IMR-90 (cell line): ENCODE data around the gene DYNLRB1. TPM values are rescaled to one million over a fixed set of nuclear protein-coding genes. Genes with fewer than 3 reads are reported as not detected.

Experiments
- ATAC-seq: fragments of 200-7000 bp; cut with Tn5 transposase; 2 replicates; pipeline ENCODE4 v1.9.1; 2020; ENCODE audit warnings: low read depth, mild to moderate bottlenecking, moderate library complexity
- BruUV-seq: library from RNA; stranded (reverse); fragments of 400-500 nt; replicated peaks from 2 replicates; lab custom pipeline; 2021; lab: Mats Ljungman, UMichigan
- CTCF ChIA-PET: fragments of 300-600 bp; formaldehyde crosslinking; extraction: SDS; loops from one replicate; lab custom pipeline; 2021; ENCODE audit warnings: antibody characterized with exemption; lab: Yijun Ruan, JAX
- POLR2A ChIA-PET: fragments of 300-600 bp; sonication (Branson Sonifier 250); formaldehyde crosslinking; loops from one replicate; lab custom pipeline; 2022; ENCODE audit warnings: antibody characterized with exemption; ENCODE audit not compliant: unreplicated experiment; lab: Charles Lee
- DNase-seq: peaks from one replicate; pipeline ENCODE4 v3.0.0; 2013
- H2AFZ ChIP-seq: replicated peaks from 2 replicates; pipeline ENCODE3; 2013; ENCODE audit warnings: low read length, mild to moderate bottlenecking; ENCODE audit not compliant: poor library complexity
- H2AK5ac ChIP-seq: 2 replicates; pipeline ENCODE4 v1.6.1; 2013; ENCODE audit warnings: low read depth, low read length, inconsistent platforms
- H2AK9ac ChIP-seq: replicated peaks from 2 replicates; pipeline ENCODE3; 2013; ENCODE audit warnings: mild to moderate bottlenecking, low read depth, low read length, moderate library complexity; ENCODE audit not compliant: poor library complexity
- H2BK120ac ChIP-seq: 2 replicates; pipeline ENCODE4 v1.6.1; 2013; ENCODE audit warnings: low read depth, low read length, inconsistent platforms
- H2BK15ac ChIP-seq: 3 replicates; pipeline ENCODE4 v1.6.1; 2013; ENCODE audit warnings: low read depth, low read length, inconsistent platforms
- H2BK20ac ChIP-seq: 2 replicates; pipeline ENCODE4 v1.6.1; 2013; ENCODE audit warnings: low read depth, mild to moderate bottlenecking, inconsistent platforms, low read length, moderate library complexity
- H2BK5ac ChIP-seq: 2 replicates; pipeline ENCODE4 v1.6.1; 2013; ENCODE audit warnings: mild to moderate bottlenecking, low read depth, low read length, inconsistent platforms; ENCODE audit not compliant: poor library complexity, severe bottlenecking
- H3K14ac ChIP-seq: replicated peaks from 2 replicates; pipeline ENCODE4 v1.6.1; 2013; ENCODE audit warnings: low read depth, low read length, inconsistent platforms
- H3K18ac ChIP-seq: 2 replicates; pipeline ENCODE4 v1.6.1; 2013; ENCODE audit warnings: low read depth, low read length, control low read depth
- H3K23ac ChIP-seq: 2 replicates; pipeline ENCODE4 v1.6.1; 2013; ENCODE audit warnings: low read depth, low read length, inconsistent platforms
- H3K27ac ChIP-seq: 2 replicates; pipeline ENCODE4 v1.5.1; 2013; ENCODE audit warnings: mild to moderate bottlenecking, control low read depth, low read length; ENCODE audit not compliant: insufficient read depth
- H3K27me3 ChIP-seq: 2 replicates; pipeline ENCODE4 v1.6.1; 2013; ENCODE audit warnings: low read length; ENCODE audit not compliant: control insufficient read depth, insufficient read depth
- H3K36me3 ChIP-seq: 2 replicates; pipeline ENCODE4 v1.6.1; 2013; ENCODE audit warnings: low read length, mixed read lengths; ENCODE audit not compliant: control insufficient read depth, insufficient read depth
- H3K4ac ChIP-seq: 2 replicates; pipeline ENCODE4 v1.6.1; 2013; ENCODE audit warnings: low read depth, low read length, inconsistent platforms
- H3K4me1 ChIP-seq: 2 replicates; pipeline ENCODE4 v1.6.1; 2013; ENCODE audit warnings: low read length, mixed read lengths; ENCODE audit not compliant: control insufficient read depth, insufficient read depth
- H3K4me2 ChIP-seq: 2 replicates; pipeline ENCODE4 v1.6.1; 2013; ENCODE audit warnings: low read depth, mild to moderate bottlenecking, control low read depth, low read length, moderate library complexity
- H3K4me3 ChIP-seq: 2 replicates; pipeline ENCODE4 v1.5.1; 2013; ENCODE audit warnings: low read depth, mild to moderate bottlenecking, control low read depth, low read length, moderate library complexity; ENCODE audit not compliant: insufficient read depth
- H3K56ac ChIP-seq: 2 replicates; pipeline ENCODE4 v1.6.1; 2013; ENCODE audit warnings: low read length, inconsistent platforms; ENCODE audit not compliant: insufficient read depth; ENCODE audit errors: extremely low read depth
- H3K79me1 ChIP-seq, 2 experiments: 2 replicates each; pipeline ENCODE4 v1.6.1; 2013; ENCODE audit warnings: low read length in 2 of 2, inconsistent platforms in 1 of 2, low read depth in 1 of 2
- H3K9ac ChIP-seq: 2 replicates; pipeline ENCODE4 v1.6.1; 2013; ENCODE audit warnings: low read depth, low read length, control low read depth
- H3K9me1 ChIP-seq: 2 replicates; pipeline ENCODE4 v1.6.1; 2013; ENCODE audit warnings: low read length, inconsistent platforms; ENCODE audit not compliant: insufficient read depth
- H3K9me3 ChIP-seq: 2 replicates; pipeline ENCODE4 v1.6.1; 2013; ENCODE audit warnings: low read length; ENCODE audit not compliant: control insufficient read depth, insufficient read depth
- H4K20me1 ChIP-seq: 2 replicates; pipeline ENCODE4 v1.6.1; 2013; ENCODE audit warnings: low read length, inconsistent platforms; ENCODE audit not compliant: insufficient read depth
- H4K5ac ChIP-seq: 2 replicates; pipeline ENCODE4 v1.6.1; 2013; ENCODE audit warnings: mild to moderate bottlenecking, low read depth, low read length, control low read depth
- H4K8ac ChIP-seq, 2 experiments: 2 replicates each; pipeline ENCODE4 v1.6.1; 2013; ENCODE audit warnings: low read depth in 2 of 2, low read length in 2 of 2, control low read depth in 1 of 2, inconsistent platforms in 1 of 2
- H4K91ac ChIP-seq: 2 replicates; pipeline ENCODE4 v1.6.1; 2013; ENCODE audit warnings: low read depth, low read length, inconsistent platforms; ENCODE audit not compliant: insufficient read depth
- CEBPB ChIP-seq: IDR thresholded peaks from 2 replicates; pipeline ENCODE4 v1.6.1; 2012; ENCODE audit warnings: low read depth, low read length, improper control_type of control experiment
- FOS ChIP-seq: fragments of 150-350 bp; IDR thresholded peaks from 2 replicates; pipeline ENCODE4 v1.6.1; 2016; ENCODE audit warnings: low read depth, low read length
- MAFK ChIP-seq: IDR thresholded peaks from 2 replicates; pipeline ENCODE4 v1.6.1; 2012; ENCODE audit warnings: low read depth, low read length, improper control_type of control experiment
- WGBS, 2 experiments: methylation state at CpG; one replicate each; pipeline versions ENCODE4 v1.1.5 to v1.1.7; 2013; ENCODE audit warnings: missing lambda C conversion rate in 2 of 2; ENCODE audit not compliant: insufficient read length in 1 of 2; ENCODE audit errors: extremely low coverage in 2 of 2; 5-methylcytosine and 5-hydroxymethylcytosine counted together
- dilution Hi-C: fragments of 300-500 bp; cut with HindIII; formaldehyde crosslinking; loops from one replicate; pipeline ENCODE4 v1.14.3; 2018; ENCODE audit warnings: low sequenced_read_pairs; ENCODE audit not compliant: unreplicated experiment
- in situ Hi-C: fragments of 300-500 bp; cut with MboI; formaldehyde crosslinking; loops from 3 replicates; pipeline ENCODE4 v1.14.3; 2019; ENCODE audit warnings: low sequenced_read_pairs, inconsistent platforms, mixed read lengths
- intact Hi-C: fragments of 100-400 bp; cut with micrococcal nuclease; formaldehyde crosslinking; loops from 2 replicates; pipeline ENCODE4 v1.10.0; 2022
- polyA plus RNA-seq, 3 experiments: library from polyadenylated mRNA; depleted of rRNA; stranded (reverse); fragments of >200 nt; gene quantifications; 2 replicates each; pipeline ENCODE4 v1.2.3, GENCODE V29; 2012; ENCODE audit warnings: low replicate concordance in 1 of 3
- total RNA-seq: library from RNA; depleted of rRNA; stranded (reverse); fragments of >200 nt; gene quantifications from 2 replicates; pipeline ENCODE4 v1.2.3, GENCODE V29; 2012

Gene DYNLRB1
- total and polyA plus RNA-seq, 2 of the 4 experiments (the other 2 are of a cell fraction), result 82.4 to 380 TPM

DNA sequence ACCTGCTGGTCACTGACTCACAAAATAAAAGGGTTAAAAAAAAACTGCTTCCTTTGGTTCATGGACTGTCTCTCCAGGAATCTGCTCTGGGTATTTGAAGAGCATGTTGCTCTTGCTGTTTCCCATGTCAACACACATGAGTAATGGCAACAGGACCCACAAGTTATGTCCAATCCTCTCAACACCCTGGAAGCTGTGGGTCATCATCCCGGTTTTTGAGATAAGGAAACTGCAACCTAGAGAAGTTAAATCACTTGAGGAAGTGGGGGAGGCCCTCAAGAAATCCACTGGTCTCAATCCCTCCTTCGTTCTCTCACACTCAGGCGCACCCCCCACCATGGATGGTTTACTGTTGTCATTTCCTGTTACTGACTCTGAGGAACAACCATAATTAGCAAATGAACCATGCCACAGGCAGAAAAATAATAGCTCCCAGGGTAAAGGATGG lies 54.7 kb downstream of the DYNLRB1 start:
- peaks cover 18% of the 10 kb centered on the region for H3K9me1 ChIP-seq
- H3K4ac ChIP-seq, result peak overlapping the region; percentile 3; the same call in 1 of the 2 replicates
- no peaks in the 10 kb centered on the region for H3K27me3 ChIP-seq
- no peak overlapping the region for H3K4me2 ChIP-seq
- H3K18ac ChIP-seq, result no peak overlapping the region
- ChIA-PET POLR2A (no interaction called here), CTCF (interaction anchor here (0.5 kb wide), 1 partner anchor 164 kb away, joined by 3 read pairs; no protein-coding TSS in a partner anchor)
- peaks cover 3% of the 10 kb centered on the region for H3K4me1 ChIP-seq
- H2AK5ac ChIP-seq, result no peak overlapping the region
- peak overlapping the region in 1 of 2 experiments; percentile 41; a peak in 1 of 4 replicates for H4K8ac ChIP-seq
- WGBS, 2 experiments, result no CpG with 5 or more reads among the region's 3 CpGs
- H3K27ac ChIP-seq, result no peak overlapping the region
- no peak overlapping the region for H2AK9ac ChIP-seq
- intact Hi-C loops, result loop anchor here (10.0 kb wide), 1 partner anchor 394 kb away; no protein-coding TSS in a partner anchor
- H3K36me3 ChIP-seq, result 0 out of 2 replicates have a peak, but pooled peaks cover 1% of the 10 kb centered on the region
- peak; percentile 81 for DNase-seq
- H3K23ac ChIP-seq, result peak overlapping the region; percentile 41; the same call in 1 of the 2 replicates
- in situ Hi-C loops, result no loop called here
- H2BK5ac ChIP-seq, result no peak overlapping the region
- no peak overlapping the region for H3K9ac ChIP-seq
- ATAC-seq, result peak; percentile 57
- H3K56ac ChIP-seq, result no peak overlapping the region
- no peak overlapping the region for H4K5ac ChIP-seq
- H4K91ac ChIP-seq, result no peak overlapping the region
- TF ChIP-seq CEBPB, result peak; percentile 7; the same call in 1 of the 2 replicates
- TF ChIP-seq FOS, result peak; percentile 37; the same call in 1 of the 2 replicates
- TF ChIP-seq MAFK, result no peak
- H2BK20ac ChIP-seq, result no peak overlapping the region; the same call in 1 of the 2 replicates
- no peak overlapping the region for H2AFZ ChIP-seq
- no peaks in the 10 kb centered on the region for H3K9me3 ChIP-seq
- no peak overlapping the region for H3K4me3 ChIP-seq
- H2BK15ac ChIP-seq, result no peak overlapping the region
- dilution Hi-C loops, result no loop called here
- no peaks in the 10 kb centered on the region for H3K79me1 ChIP-seq
- no TSS peak for BruUV-seq
- no peaks in the 10 kb centered on the region for H4K20me1 ChIP-seq
- H3K14ac ChIP-seq, result 0 out of 2 replicates have a peak overlapping the region, but pooled peaks have one; percentile 3
- H2BK120ac ChIP-seq, result no peak overlapping the region
